H9 (cell line): ENCODE data around the gene STARD10. TPM values are rescaled to one million over a fixed set of nuclear protein-coding genes. Genes with fewer than 3 reads are reported as not detected.

Experiments used
- DNase-seq: peaks from one replicate; pipeline ENCODE4 v3.0.0-alpha.2; 2017
- H2AFZ ChIP-seq: one replicate; pipeline ENCODE4 v1.6.1; 2013; ENCODE audit warnings: mild to moderate bottlenecking, low read length, control low read depth, moderate library complexity
- H2AK5ac ChIP-seq: 2 replicates; pipeline ENCODE4 v1.6.1; 2013; ENCODE audit warnings: low read length, control low read depth, mixed read lengths; ENCODE audit not compliant: insufficient read length
- H2BK120ac ChIP-seq: one replicate; pipeline ENCODE4 v1.6.1; 2013; ENCODE audit warnings: low read depth, mild to moderate bottlenecking, low read length, control low read depth, inconsistent platforms; ENCODE audit not compliant: poor library complexity, severe bottlenecking
- H2BK12ac ChIP-seq: 2 replicates; pipeline ENCODE4 v1.6.1; 2013; ENCODE audit warnings: low read length, control low read depth, mixed read lengths, low read depth; ENCODE audit not compliant: insufficient read length
- H2BK15ac ChIP-seq: 2 replicates; pipeline ENCODE4 v1.6.1; 2013; ENCODE audit warnings: low read depth, low read length, control low read depth
- H2BK20ac ChIP-seq: one replicate; pipeline ENCODE4 v1.6.1; 2013; ENCODE audit warnings: low read depth, mild to moderate bottlenecking, low read length, control low read depth, inconsistent platforms; ENCODE audit not compliant: poor library complexity, severe bottlenecking
- H2BK5ac ChIP-seq: 2 replicates; pipeline ENCODE4 v1.6.1; 2013; ENCODE audit warnings: low read length, control low read depth, mixed read lengths; ENCODE audit not compliant: insufficient read length
- H3K14ac ChIP-seq: 2 replicates; pipeline ENCODE4 v1.6.1; 2013; ENCODE audit warnings: low read length, control low read depth; ENCODE audit not compliant: insufficient read depth
- H3K18ac ChIP-seq: 2 replicates; pipeline ENCODE4 v1.6.1; 2013; ENCODE audit warnings: low read depth, mild to moderate bottlenecking, mixed read lengths, low read length, control low read depth; ENCODE audit not compliant: insufficient read length
- H3K23ac ChIP-seq: 2 replicates; pipeline ENCODE4 v1.6.1; 2013; ENCODE audit warnings: low read length, control low read depth, mixed read lengths, low read depth; ENCODE audit not compliant: insufficient read length
- H3K23me2 ChIP-seq: 2 replicates; pipeline ENCODE4 v1.6.1; 2013; ENCODE audit warnings: low read depth, mild to moderate bottlenecking, mixed read lengths, low read length, control low read depth; ENCODE audit not compliant: insufficient read length, poor library complexity, severe bottlenecking
- H3K27ac ChIP-seq: 2 replicates; pipeline ENCODE4 v1.5.1; 2013; ENCODE audit warnings: low read length, control low read depth, mixed read lengths, low read depth; ENCODE audit not compliant: insufficient read length
- H3K27me3 ChIP-seq: 2 replicates; pipeline ENCODE4 v1.6.1; 2013; ENCODE audit warnings: low read length, control low read depth, inconsistent platforms; ENCODE audit not compliant: insufficient read depth
- H3K4ac ChIP-seq: 2 replicates; pipeline ENCODE4 v1.6.1; 2013; ENCODE audit warnings: low read depth, mild to moderate bottlenecking, control low read depth, inconsistent platforms, low read length, moderate library complexity
- H3K4me1 ChIP-seq: 2 replicates; pipeline ENCODE4 v1.6.1; 2013; ENCODE audit warnings: low read length, control low read depth, inconsistent platforms; ENCODE audit not compliant: insufficient read depth
- H3K4me2 ChIP-seq: 2 replicates; pipeline ENCODE4 v1.6.1; 2013; ENCODE audit warnings: low read length, control low read depth, mixed read lengths; ENCODE audit not compliant: insufficient read length, insufficient read depth
- H3K56ac ChIP-seq: 2 replicates; pipeline ENCODE4 v1.6.1; 2013; ENCODE audit warnings: low read depth, mild to moderate bottlenecking, mixed read lengths, low read length, control low read depth; ENCODE audit not compliant: insufficient read length
- H3K79me1 ChIP-seq: 2 replicates; pipeline ENCODE4 v1.6.1; 2013; ENCODE audit warnings: low read depth, mild to moderate bottlenecking, moderate library complexity, low read length, control low read depth, inconsistent platforms; ENCODE audit not compliant: insufficient read depth, poor library complexity, severe bottlenecking
- H3K79me2 ChIP-seq: 2 replicates; pipeline ENCODE4 v1.6.1; 2013; ENCODE audit warnings: low read length, control low read depth, inconsistent platforms; ENCODE audit not compliant: insufficient read depth
- H3K9ac ChIP-seq: 2 replicates; pipeline ENCODE4 v1.6.1; 2013; ENCODE audit warnings: low read length, control low read depth, mixed read lengths; ENCODE audit not compliant: insufficient read length; ENCODE audit errors: extremely low read depth
- H3K9me3 ChIP-seq: one replicate; pipeline ENCODE4 v1.6.1; 2013; ENCODE audit warnings: low read depth, low read length, inconsistent platforms; ENCODE audit not compliant: control insufficient read depth
- H3T11ph ChIP-seq: one replicate; pipeline ENCODE4 v1.6.1; 2013; ENCODE audit warnings: mild to moderate bottlenecking, low read length, control low read depth, inconsistent platforms
- H4K20me1 ChIP-seq: one replicate; pipeline ENCODE4 v1.6.1; 2013; ENCODE audit not compliant: control insufficient read depth, insufficient read length, insufficient read depth
- H4K5ac ChIP-seq: 2 replicates; pipeline ENCODE4 v1.6.1; 2013; ENCODE audit warnings: low read depth, mild to moderate bottlenecking, mixed read lengths, low read length, control low read depth; ENCODE audit not compliant: insufficient read length
- H4K8ac ChIP-seq: replicated peaks from 2 replicates; pipeline ENCODE4 v1.6.1; 2013; ENCODE audit warnings: low read length, control low read depth, mixed read lengths, low read depth; ENCODE audit not compliant: insufficient read length
- H4K91ac ChIP-seq: 2 replicates; pipeline ENCODE4 v1.6.1; 2013; ENCODE audit warnings: low read depth, mild to moderate bottlenecking, moderate library complexity, mixed read lengths, low read length, control low read depth; ENCODE audit not compliant: insufficient read length
- H3K27ac Mint-ChIP-seq, 3 experiments: 2 replicates in 2 of 3; 3 replicates in 1 of 3; pipeline ENCODE4 v1.8.0; 2020 to 2021; ENCODE audit warnings: mixed read lengths in 3 of 3, mild to moderate bottlenecking in 1 of 3, moderate library complexity in 1 of 3
- H3K27me3 Mint-ChIP-seq: 2 replicates; pipeline ENCODE4 v1.8.0; 2021; ENCODE audit warnings: low read depth, mild to moderate bottlenecking, moderate library complexity, mixed read lengths
- H3K36me3 Mint-ChIP-seq, 3 experiments: 2 replicates in 2 of 3; 3 replicates in 1 of 3; pipeline ENCODE4 v1.8.0; 2020 to 2021; ENCODE audit warnings: low read depth in 3 of 3, mixed read lengths in 3 of 3; ENCODE audit not compliant: insufficient read depth in 1 of 3
- H3K4me1 Mint-ChIP-seq, 2 experiments: 2 replicates each; pipeline ENCODE4 v1.8.0; 2020; ENCODE audit warnings: mixed read lengths in 2 of 2
- H3K4me3 Mint-ChIP-seq, 2 experiments: 2 replicates in 1 of 2; 3 replicates in 1 of 2; pipeline ENCODE4 v1.8.0; 2020 to 2021; ENCODE audit warnings: mild to moderate bottlenecking in 2 of 2, mixed read lengths in 2 of 2, moderate library complexity in 1 of 2
- H3K9me3 Mint-ChIP-seq, 2 experiments: 2 replicates in 1 of 2; 3 replicates in 1 of 2; pipeline ENCODE4 v1.8.0; 2020; ENCODE audit warnings: mild to moderate bottlenecking in 2 of 2, mixed read lengths in 2 of 2, moderate library complexity in 1 of 2
- CTCF ChIP-seq: fragments of 200-600 bp; sonication (generic); conservative IDR thresholded peaks from 3 replicates; pipeline ENCODE4 v1.8.0; 2021; ENCODE audit warnings: antibody characterized with exemption, mild to moderate bottlenecking
- WGBS: extraction: QIAGEN DNeasy Blood & Tissue Kit; methylation state at CpG from one replicate; pipeline ENCODE4 v1.1.7; 2013; ENCODE audit warnings: missing lambda C conversion rate, low lambda C conversion rate, mixed read lengths; ENCODE audit not compliant: insufficient read length; ENCODE audit errors: extremely low coverage; 5-methylcytosine and 5-hydroxymethylcytosine counted together
- total RNA-seq: library from RNA; stranded (reverse); gene quantifications from 2 replicates; pipeline ENCODE4 v1.2.1, GENCODE V29; 2021

STARD10 gene
- total RNA-seq, 1 experiment from 2014 or later, result 24.4 TPM

GRCh38 chr11:72833811-72834493 lies 40.1 kb upstream of the STARD10 start:
- no peaks in the 10 kb centered on the region for H3K27me3 ChIP-seq
- H3K4me2 ChIP-seq, result no peak overlapping the region
- H4K8ac ChIP-seq, result no peak overlapping the region
- no peak overlapping the region for H2AFZ ChIP-seq
- H3K4me1 ChIP-seq, result no peaks in the 10 kb centered on the region
- H3K18ac ChIP-seq, result no peak overlapping the region
- H3K23me2 ChIP-seq, result no peaks in the 10 kb centered on the region
- no peak overlapping the region for H2BK12ac ChIP-seq
- no peak overlapping the region for H2BK120ac ChIP-seq
- H3K9ac ChIP-seq, result no peak overlapping the region
- no peak overlapping the region for H2BK20ac ChIP-seq
- H3K79me2 ChIP-seq, result no peaks in the 10 kb centered on the region
- no peak overlapping the region for H4K5ac ChIP-seq
- no peak overlapping the region for H2BK5ac ChIP-seq
- H3K4me3 Mint-ChIP-seq, result no peak overlapping the region
- no peak overlapping the region for H3T11ph ChIP-seq
- no peak overlapping the region for H3K4ac ChIP-seq
- no CpG with 5 or more reads among the region's 8 CpGs for WGBS
- no peak overlapping the region for H4K91ac ChIP-seq
- no peaks in the 10 kb centered on the region for H3K9me3 Mint-ChIP-seq
- H3K36me3 Mint-ChIP-seq, result peaks cover 0 to 2% (median 0%) of the 10 kb centered on the region in 3 experiments; a peak in 2 of 7 replicates
- no peak overlapping the region for H3K27ac Mint-ChIP-seq
- peaks cover 4% of the 10 kb centered on the region; the same call in 1 of the 2 replicates for H3K27me3 Mint-ChIP-seq
- no peaks in the 10 kb centered on the region for H3K9me3 ChIP-seq
- no peak overlapping the region for H3K27ac ChIP-seq
- H2AK5ac ChIP-seq, result no peak overlapping the region
- no peak for DNase-seq
- H3K23ac ChIP-seq, result no peak overlapping the region
- H4K20me1 ChIP-seq, result no peaks in the 10 kb centered on the region
- H2BK15ac ChIP-seq, result no peak overlapping the region
- peaks cover 9% of the 10 kb centered on the region in 2 experiments for H3K4me1 Mint-ChIP-seq
- no peak for TF ChIP-seq CTCF
- no peak overlapping the region for H3K14ac ChIP-seq
- H3K79me1 ChIP-seq, result no peaks in the 10 kb centered on the region
- no peak overlapping the region for H3K56ac ChIP-seq
